Uterus (tissue), 2 donors: Measurements from ENCODE around the gene CREB3L1.

ENCODE experiments used
- CTCF ChIP-seq, 4 experiments: fragments of 200-600 bp in 2 of 4; fragments of 450-650 bp in 2 of 4; sonication (generic) in 2 of 4; IDR thresholded peaks; one replicate each; pipeline ENCODE4 v1.5.1; 2016 to 2019; ENCODE audit warnings: antibody characterized with exemption in 4 of 4, mild to moderate bottlenecking in 2 of 4, moderate library complexity in 1 of 4
- POLR2A ChIP-seq, 2 donors: fragments of 450-650 bp; IDR thresholded peaks; one replicate each; pipeline ENCODE4 v1.6.1; 2016; ENCODE audit warnings: antibody characterized with exemption in 2 of 2, mild to moderate bottlenecking in 1 of 2, moderate library complexity in 1 of 2

GRCh38 chr11:46364791-46365190, 87.3 kb downstream of the CREB3L1 start:
- TF ChIP-seq CTCF (IDR thresholded peaks at IDR 0.05) (no peak), POLR2A (IDR thresholded peaks at IDR 0.05) (no peak)
